Measurements from ENCODE around the gene KRTDAP.
A peak's percentile ranks its signal among the peaks of the same experiment; 100 is the strongest.
"Not testable (repeated sequence)": the region's sequence is repeated elsewhere in the genome, so short reads cannot be mapped to it uniquely, and the experiment has no call there.

The KRTDAP gene

GRCh38 chr19:35484252-35485036, 5.8 kb downstream of the KRTDAP start:
- no peak for DNase-seq (ENCODE audit: low spot score)

DNA sequence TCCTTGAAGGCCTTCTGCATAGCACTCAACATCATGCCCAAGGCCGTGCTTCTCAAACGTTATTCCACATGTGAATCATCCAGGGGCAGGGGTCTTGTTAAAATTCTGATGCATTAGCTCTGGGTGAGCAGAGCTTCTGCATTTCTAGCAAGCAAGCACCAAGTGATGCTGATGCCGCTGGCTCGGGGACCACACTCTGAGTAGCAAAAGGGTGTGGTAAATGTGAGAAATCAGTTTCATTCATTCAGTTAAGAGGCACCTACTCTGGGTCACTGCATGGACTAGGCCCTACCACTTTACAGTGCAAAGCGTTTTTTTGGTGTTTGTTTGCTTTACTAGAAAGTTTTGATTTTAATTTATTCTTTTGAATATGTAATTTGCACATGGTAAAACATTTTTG, 7.2 kb downstream of the KRTDAP start:
- no peak for DNase-seq (ENCODE audit: low spot score)

DNA sequence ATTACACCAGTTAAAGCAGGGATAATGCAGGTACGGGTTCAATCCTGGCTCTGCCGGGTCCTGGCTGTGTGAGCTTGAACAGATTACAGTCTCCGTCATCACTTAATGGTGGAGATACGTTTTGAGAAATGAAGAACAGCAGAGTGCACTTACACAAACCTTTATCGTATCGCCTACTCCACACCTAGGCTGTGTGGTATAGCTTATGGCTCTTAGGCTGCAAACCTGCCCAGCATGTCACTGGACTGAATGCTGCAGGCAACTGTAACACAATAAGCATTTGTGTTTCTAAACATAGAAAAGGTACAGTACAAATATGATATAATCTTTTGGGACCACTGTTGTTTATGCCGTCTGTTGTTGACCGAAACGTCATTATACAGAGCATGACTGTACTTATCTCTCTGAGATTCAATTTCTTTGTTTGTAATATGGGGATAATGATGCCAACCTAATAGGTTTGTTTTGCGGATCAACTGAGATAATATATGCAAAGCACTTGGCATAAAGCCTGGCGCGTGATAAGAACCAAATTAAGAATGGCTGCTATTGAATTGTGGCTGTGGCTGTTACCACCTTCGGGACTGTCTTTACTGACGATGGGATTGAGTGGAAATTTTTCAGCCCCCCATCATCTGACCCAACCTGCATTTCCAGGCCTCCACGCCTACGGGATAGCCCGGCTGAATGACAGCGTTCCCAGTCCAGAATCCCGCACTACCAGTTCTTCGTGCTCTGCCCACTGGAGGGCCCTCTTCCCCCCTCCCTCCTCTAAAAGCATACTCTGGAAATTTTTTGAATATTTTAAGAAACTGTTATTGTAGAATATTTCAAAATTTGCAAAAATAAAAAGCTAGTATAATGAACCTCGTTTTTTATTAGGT, 11.2 kb downstream of the KRTDAP start:
- DNase-seq (ENCODE audit: low spot score), result no peak

- no peak for DNase-seq (ENCODE audit: low spot score)
These were observed 14.1 kb downstream of the KRTDAP start for GRCh38 chr19:35476149-35476548.

DNA sequence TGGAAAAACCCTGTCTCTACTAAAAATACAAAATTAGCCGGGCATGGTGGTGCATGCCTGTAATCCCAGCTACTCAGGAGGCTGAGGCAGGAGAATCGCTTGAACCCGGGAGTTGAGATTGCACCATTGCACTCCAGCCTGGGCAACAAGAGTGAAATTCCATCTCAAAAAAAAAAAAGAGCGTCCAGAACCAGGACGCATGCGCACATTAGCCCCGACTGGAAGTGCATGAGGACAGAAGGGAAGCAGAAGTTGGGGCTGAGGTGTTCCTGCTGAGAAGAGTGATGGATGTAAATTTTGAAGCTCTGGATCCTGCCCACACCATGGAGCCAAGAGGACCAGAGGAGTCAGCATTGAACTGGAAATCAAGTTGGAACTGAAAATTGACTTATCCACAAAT, 15.7 kb downstream of the KRTDAP start:
- DNase-seq (ENCODE audit: low spot score), result not testable (repeated sequence)

DNA sequence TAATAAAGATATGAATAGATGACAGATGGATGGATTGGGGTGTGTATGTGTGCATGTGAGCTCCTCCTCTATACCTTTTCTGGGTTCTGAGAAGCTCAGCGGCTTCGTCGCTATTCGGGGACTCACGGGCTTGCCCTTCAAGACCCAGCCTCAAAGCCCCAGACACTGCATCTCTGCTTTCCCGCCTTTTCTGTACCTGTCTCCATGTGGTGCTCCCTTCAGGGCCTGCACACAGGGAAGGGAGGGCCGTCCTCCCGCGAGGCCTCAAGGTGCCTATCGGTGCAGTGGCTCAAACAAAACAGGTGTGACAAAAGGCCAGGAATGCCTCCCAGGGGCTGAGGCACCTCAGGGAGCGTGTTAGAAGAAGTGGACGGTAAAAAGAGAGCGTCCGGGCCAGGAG, 16.2 kb downstream of the KRTDAP start:
- DNase-seq (ENCODE audit: low spot score), result no peak

- DNase-seq (ENCODE audit: low spot score), result no peak
These were observed 18.3 kb downstream of the KRTDAP start for GRCh38 chr19:35471946-35472345.

DNA sequence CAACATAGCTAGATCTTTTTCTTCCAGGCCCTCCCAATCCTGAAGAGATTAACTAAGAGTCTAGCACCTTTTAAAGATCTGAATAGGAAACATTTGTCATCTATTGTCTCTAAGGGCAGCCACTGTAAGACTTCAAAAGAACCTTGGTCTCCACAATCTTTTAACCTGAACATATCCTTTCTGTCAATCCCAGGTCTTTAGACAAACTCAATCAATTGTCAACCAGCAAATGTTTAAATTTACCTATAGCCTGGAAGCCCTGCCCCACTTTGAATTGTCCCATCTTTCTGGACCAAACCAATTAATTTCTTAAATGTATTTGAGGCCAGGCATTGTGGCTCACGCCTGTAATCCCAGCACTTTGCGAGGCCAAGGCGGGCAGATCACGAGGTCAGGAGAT, 19.2 kb downstream of the KRTDAP start:
- not testable (repeated sequence) for DNase-seq (ENCODE audit: low spot score)

DNA sequence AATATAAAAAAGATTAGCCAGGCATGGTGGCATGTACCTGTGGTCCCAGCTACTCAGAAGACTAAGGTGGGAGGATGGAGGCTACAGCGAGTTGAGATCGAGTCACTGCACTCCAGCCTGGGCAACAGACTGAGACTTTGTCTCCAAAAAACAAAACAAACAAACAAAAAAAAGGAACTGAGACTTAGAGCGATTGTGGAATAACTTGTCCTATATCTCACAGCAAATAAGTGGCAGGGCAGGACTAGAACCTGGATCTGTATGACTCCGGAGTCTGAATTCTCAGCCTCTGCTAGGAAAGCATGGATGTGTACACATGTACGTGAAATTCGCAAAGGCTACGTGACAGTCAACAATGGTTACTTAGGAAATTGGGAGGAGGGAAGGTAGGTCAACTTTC, 20.1 kb downstream of the KRTDAP start:
- no peak for DNase-seq (ENCODE audit: low spot score)

DNA sequence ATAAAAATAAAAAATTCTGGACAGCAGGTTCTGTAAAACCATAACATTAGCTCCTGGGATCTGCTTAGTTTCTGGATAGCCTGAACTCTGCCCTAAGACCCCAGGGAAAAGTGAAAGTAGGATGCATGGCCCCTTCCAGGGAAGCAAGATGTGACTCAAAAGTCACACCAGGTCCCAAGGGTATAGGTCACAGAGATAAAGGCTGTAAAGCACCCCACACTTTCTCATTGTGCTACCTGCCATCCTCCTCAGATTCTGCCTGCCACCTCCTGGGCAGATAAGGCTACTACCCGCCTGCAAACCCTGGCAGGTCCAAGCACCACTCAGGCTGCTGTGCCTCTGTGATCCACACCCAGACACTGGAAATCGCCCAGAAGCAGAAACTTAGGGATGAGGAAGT, 21.6 kb downstream of the KRTDAP start:
- DNase-seq (ENCODE audit: low spot score), result peak; percentile 53

- no peak for DNase-seq (ENCODE audit: low spot score)
These were observed 24.0 kb downstream of the KRTDAP start for GRCh38 chr19:35466259-35466658.

GRCh38 chr19:35462956-35463355, 27.3 kb downstream of the KRTDAP start:
- DNase-seq (ENCODE audit: low spot score), result not testable (repeated sequence)

DNA sequence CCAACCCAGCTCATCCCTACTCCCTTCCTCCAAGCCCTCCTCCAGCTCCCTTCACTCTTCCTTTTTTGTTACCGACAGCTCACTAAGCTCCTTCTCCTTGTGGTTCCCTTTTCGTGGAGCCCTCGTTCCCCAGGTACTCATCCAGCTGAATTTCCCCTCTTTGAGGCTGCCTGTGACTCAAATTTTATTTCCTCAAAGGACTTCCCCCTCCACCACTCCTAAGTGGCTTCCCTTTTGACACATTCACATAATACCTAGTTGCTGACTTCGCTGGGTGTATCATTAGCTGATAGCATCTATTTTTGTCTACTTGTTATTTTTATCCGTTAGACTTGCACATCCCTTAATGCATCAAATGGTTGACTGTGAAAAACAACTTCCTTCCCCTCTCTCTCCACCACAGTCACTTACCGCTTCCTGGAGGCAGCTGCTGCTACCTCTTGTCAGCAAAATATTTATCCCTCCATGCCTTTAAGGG, 27.7 kb downstream of the KRTDAP start:
- DNase-seq (ENCODE audit: low spot score), result no peak

GRCh38 chr19:35461788-35462187, 28.5 kb downstream of the KRTDAP start:
- DNase-seq (ENCODE audit: low spot score), result not testable (repeated sequence)

DNA sequence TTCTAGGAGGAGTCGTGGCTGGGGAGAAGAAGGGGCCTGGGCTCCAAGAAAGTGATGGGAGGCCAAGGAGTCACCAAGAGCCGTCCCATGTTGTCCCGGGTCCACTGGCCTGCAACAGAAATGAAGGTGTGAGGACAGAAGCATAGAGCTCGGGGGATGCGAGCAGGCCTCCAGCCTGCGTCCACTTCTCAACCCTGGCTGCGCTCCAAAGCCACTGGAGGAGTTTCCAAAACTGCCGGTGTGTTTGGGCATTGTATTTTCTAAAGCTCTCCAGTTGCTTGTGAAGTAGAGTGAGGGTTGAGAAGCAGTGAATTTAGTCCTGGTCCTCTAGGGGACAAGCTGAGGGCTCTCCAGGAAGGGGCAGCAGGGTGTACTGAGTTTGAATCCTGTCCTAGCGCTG, 29.2 kb downstream of the KRTDAP start:
- no peak for DNase-seq (ENCODE audit: low spot score)

DNA sequence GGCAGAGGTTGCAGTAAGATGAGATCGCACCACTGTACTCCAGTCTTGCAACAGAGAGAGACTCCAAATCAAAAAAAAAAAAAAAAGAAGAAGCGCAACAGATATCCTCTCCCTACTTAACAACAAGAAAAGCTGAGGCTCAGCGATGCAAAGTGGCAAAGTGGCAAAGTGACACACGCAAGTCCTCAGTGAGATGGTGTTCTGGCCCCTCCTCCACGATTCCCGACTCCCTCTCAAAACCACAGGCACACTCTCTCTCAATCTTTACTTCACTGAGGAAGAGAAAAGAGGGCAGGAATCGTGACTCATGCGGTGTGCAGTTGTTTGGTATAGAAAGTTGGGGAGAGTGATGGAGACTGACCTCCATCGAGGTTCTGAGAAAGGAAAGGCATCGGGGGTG, 29.7 kb downstream of the KRTDAP start:
- no peak for DNase-seq (ENCODE audit: low spot score)

GRCh38 chr19:35459414-35460082, 30.7 kb downstream of the KRTDAP start:
- DNase-seq (ENCODE audit: low spot score), result no peak

- no peak for DNase-seq (ENCODE audit: low spot score)
These were observed 31.4 kb downstream of the KRTDAP start for GRCh38 chr19:35458731-35459391.

- no peak for DNase-seq (ENCODE audit: low spot score)
These were observed 32.1 kb downstream of the KRTDAP start for GRCh38 chr19:35458192-35458591.

GRCh38 chr19:35457173-35457572, 33.1 kb downstream of the KRTDAP start:
- DNase-seq (ENCODE audit: low spot score), result no peak

DNA sequence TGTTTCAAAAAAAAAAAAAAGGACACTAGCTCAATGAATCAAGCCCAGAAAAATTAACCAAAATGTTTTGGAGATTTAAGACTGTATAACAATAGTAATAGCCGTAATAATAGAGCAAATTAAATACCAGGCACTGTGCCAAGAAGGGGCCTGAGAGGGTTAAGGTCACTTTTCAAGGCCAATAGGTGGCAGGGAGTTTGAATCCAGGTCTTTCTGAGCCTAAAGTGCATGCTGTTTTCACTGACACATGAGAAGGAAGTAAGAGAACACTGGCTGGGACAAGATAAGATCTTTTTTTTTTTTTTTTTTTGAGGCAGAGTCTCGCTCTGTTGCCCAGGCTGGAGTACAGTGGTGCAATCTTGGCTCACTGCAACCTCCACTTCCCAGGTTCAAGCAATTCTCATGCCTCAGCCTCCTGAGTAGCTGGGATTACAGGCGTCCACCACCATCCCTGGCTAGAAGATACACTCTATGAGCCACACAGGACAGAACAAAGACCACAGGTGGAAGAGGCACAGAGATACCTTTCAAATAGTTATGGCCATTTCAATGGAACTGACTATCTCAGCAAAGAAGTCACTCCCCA, 34.6 kb downstream of the KRTDAP start:
- no peak for DNase-seq (ENCODE audit: low spot score)

DNA sequence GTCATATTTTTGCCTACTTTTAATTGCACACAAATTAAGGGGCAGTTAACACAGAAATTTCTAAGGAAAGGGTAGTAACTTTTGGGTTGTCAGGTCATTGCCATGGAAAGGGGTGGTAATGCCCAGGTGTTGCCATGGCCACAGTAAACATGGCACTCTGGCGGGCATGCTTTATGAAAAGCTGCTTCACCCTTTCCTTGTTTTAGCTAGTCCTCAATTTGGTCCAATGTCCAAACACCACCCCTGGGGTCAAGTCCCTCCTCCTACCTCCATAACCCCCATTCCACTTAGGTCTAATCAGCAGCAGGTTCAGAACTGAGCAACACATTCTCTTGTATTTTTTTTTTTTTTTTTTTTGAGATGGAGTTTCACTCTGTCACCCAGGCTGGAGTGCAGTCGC, 35.6 kb downstream of the KRTDAP start:
- no peak for DNase-seq (ENCODE audit: low spot score)

Data from AG08396 (cell line).